Astrocyte of the spinal cord (primary cell): ENCODE data around the gene FGF19.

Source experiments
- DNase-seq: peaks from one replicate; pipeline ENCODE4 v3.0.0; 2011; ENCODE audit warnings: low read depth, low spot score
- H3K4me3 ChIP-seq: 2 replicates; pipeline ENCODE4 v1.5.1; 2011; ENCODE audit warnings: low read depth, mild to moderate bottlenecking, low read length, moderate library complexity
- CTCF ChIP-seq: IDR thresholded peaks from 2 replicates; pipeline ENCODE4 v1.5.1; 2012; ENCODE audit warnings: low read depth, mild to moderate bottlenecking, low read length, inconsistent platforms
- in situ Hi-C: cut with HindIII; loops from 2 replicates; pipeline ENCODE4 v1.10.0; 2017; ENCODE audit warnings: low sequenced_read_pairs

FGF19 gene

DNA sequence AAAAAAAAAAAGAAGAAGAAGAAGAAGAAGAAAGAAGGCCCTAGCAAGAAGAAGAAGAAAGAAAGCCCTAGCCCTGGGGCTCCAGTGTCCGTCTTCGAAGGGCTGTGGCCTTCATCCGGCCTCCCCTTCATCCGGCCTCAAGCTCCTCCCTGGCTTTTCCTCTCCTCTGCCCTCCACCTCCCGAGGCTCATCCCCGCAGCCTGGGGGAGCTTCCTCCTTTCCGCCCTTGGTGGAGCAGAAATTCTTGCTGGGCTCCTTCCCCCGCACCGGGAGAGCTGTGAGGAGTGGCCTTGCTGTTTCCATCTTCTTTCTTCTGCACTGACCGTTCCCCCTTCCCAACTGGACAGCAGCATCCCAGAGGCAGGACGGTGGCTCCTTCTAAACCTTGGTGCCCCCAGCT is 19.2 kb downstream of the FGF19 start:
- in situ Hi-C loops, result no loop called here
- no peak for DNase-seq
- TF ChIP-seq CTCF, result no peak
- H3K4me3 ChIP-seq, result no peak overlapping the region

GRCh38 chr11:69683764-69684333 is 20.0 kb downstream of the FGF19 start:
- no peak overlapping the region for H3K4me3 ChIP-seq
- TF ChIP-seq CTCF, result peak; percentile 42
- DNase-seq, result no peak
- in situ Hi-C loops, result no loop called here

GRCh38 chr11:69682681-69683326 is 21.0 kb downstream of the FGF19 start:
- no peak for TF ChIP-seq CTCF
- H3K4me3 ChIP-seq, result no peak overlapping the region
- DNase-seq, result no peak
- in situ Hi-C loops, result no loop called here

DNA sequence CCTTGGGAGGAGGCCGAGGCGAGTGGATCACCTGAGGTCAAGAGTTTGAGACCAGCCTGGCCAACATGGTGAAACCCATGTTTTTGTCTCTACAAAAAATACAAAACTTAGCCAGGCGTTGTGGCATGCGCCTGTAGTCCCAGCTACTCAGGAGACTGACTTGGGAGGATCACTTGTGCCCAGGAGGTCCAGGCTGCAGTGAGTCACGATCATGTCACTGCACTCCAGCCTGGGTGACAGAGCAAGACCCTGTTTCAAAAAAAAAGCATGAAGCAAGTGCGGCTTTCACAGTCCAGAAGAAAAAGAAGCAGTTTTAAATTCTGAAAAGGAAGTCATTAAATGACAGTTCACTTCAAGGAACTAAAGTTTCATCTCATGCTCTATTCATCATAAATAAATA is 21.6 kb downstream of the FGF19 start:
- no peak for TF ChIP-seq CTCF

GRCh38 chr11:69680688-69681087 is 23.1 kb downstream of the FGF19 start:
- no peak overlapping the region for H3K4me3 ChIP-seq
- in situ Hi-C loops, result no loop called here
- no peak for TF ChIP-seq CTCF

More for the DNA sequence above, 21.6 kb downstream of the FGF19 start:
- in situ Hi-C loops, result no loop called here
- DNase-seq, result no peak
- no peak overlapping the region for H3K4me3 ChIP-seq

DNA sequence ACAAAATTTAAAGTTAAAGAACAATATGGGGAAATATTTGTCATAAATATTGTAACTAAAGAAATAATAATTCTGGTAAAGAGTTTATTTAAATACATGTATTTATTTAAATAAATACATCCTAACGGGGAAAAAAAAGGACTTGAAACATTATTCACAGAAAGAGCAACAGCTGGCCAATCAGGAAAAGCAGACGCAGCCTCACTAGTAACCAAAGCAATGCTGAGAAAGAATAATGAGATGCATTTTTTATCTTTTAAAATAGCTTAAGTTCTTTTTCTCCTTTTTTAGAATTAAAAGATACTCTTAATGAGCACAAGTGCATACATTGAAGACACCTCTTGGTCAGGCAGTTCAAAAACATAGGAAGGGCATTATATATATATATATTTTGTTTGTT is 26.1 kb downstream of the FGF19 start:
- DNase-seq, result no peak
- in situ Hi-C loops, result no loop called here
- no peak overlapping the region for H3K4me3 ChIP-seq
- no peak for TF ChIP-seq CTCF

More at GRCh38 chr11:69680688-69681087, 23.1 kb downstream of the FGF19 start:
- no peak for DNase-seq
